Adrenal gland (tissue), 12 donors: Measurements from ENCODE around the gene MTAP. TPM values are rescaled to one million over a fixed set of nuclear protein-coding genes. Genes with fewer than 3 reads are reported as not detected.

Source experiments
- DNase-seq, 7 donors: peaks; one replicate each; pipeline ENCODE4 v3.0.0-alpha.2; 2019 to 2020
- H3K27ac ChIP-seq, 5 donors: fragments of 200-600 bp; sonication (generic) in 4 of 5; 1 replicate in 3 of 5; 2 replicates in 2 of 5; pipeline versions ENCODE4 v1.5.1 to v1.8.0; 2016 to 2020; ENCODE audit warnings: mild to moderate bottlenecking in 1 of 5
- H3K27me3 ChIP-seq: fragments of 200-600 bp; 2 replicates; pipeline ENCODE4 v1.8.0; 2021
- H3K36me3 ChIP-seq, 2 donors: fragments of 200-600 bp; replicated peaks in 1 of 2; 1 replicate in 1 of 2; 2 replicates in 1 of 2; pipeline versions ENCODE4 v1.5.1 to v1.8.0; 2018 to 2022
- H3K4me1 ChIP-seq, 2 donors: fragments of 200-600 bp; replicated peaks in 1 of 2; 1 replicate in 1 of 2; 2 replicates in 1 of 2; pipeline versions ENCODE4 v1.5.1 to v1.8.0; 2018 to 2021
- H3K4me3 ChIP-seq, 4 donors: fragments of 200-600 bp; sonication (generic) in 3 of 4; one replicate each; pipeline ENCODE4 v1.5.1; 2016 to 2018
- H3K9me3 ChIP-seq, 3 donors: fragments of 200-600 bp; sonication (generic) in 1 of 3; replicated peaks in 1 of 3; 1 replicate in 2 of 3; 2 replicates in 1 of 3; pipeline versions ENCODE4 v1.5.1 to v1.8.0; 2016 to 2021
- POLR2A ChIP-seq, 2 donors: fragments of 450-650 bp; IDR thresholded peaks; one replicate each; pipeline ENCODE4 v1.6.1; 2017; ENCODE audit warnings: antibody characterized with exemption in 2 of 2, mild to moderate bottlenecking in 2 of 2, moderate library complexity in 1 of 2
- WGBS, 4 donors: extraction: QIAGEN DNeasy Blood & Tissue Kit in 2 of 4; methylation state at CpG; one replicate each; pipeline versions ENCODE4 v1.1.5 to v1.1.7; 2013 to 2017; 5-methylcytosine and 5-hydroxymethylcytosine counted together
- intact Hi-C, 2 donors: fragments of 100-400 bp; cut with DNase I; formaldehyde crosslinking; loops; one replicate each; pipeline versions ENCODE4 v1.14.1 to v1.15.0; 2022 to 2023
- polyA plus RNA-seq, 3 donors: library from polyadenylated mRNA; stranded (reverse); fragments of 200-250 nt in 2 of 3; fragments of 350-450 nt in 1 of 3; fragmentation: Illumina TruSeq in 1 of 3; extraction: RNeasy Lipid Tissue Mini Kit (QIAGEN cat#74804) in 1 of 3; gene quantifications; one replicate each; pipeline ENCODE4 v1.2.3, GENCODE V29; 2013 to 2014
- total RNA-seq, 9 donors: library from RNA; depleted of rRNA in 4 of 9; stranded (reverse); fragments of >200 nt in 4 of 9; fragments of 120-200 nt in 1 of 9; fragmentation: NEBNext Ultra II Directional in 1 of 9; extraction: Animal tissue kit (Norgen Biotek cat#: 25700) in 1 of 9; gene quantifications; one replicate each; pipeline versions ENCODE4 v1.1.0 to v1.2.4, GENCODE V29; 2013 to 2023
- TF ChIP-seq, protein P1 (sequence below), 6 experiments: fragments of 450-650 bp in 4 of 6; fragments of 200-600 bp in 2 of 6; sonication (generic) in 1 of 6; IDR thresholded peaks; 1 replicate in 5 of 6; 2 replicates in 1 of 6; pipeline versions ENCODE4 v1.5.1 to v1.8.0; 2016 to 2021; ENCODE audit warnings: antibody characterized with exemption in 6 of 6, mild to moderate bottlenecking in 2 of 6, moderate library complexity in 1 of 6
- donor health status: healthy with polysubstance abuse.
- donor health status: Bipolar disorder and iron deficiency.
- donor health status: DM: yes; HTN: yes; CAD: no.
- donor health status: DM: no; HTN: no; CAD: no.
- donor health status: DM: no; HTN: no; CAD: no.
- donor health status: DM: yes; HTN: yes; CAD: no.

Gene MTAP
- total and polyA plus RNA-seq, 12 donors = 6.4 to 38.2 (median 21.9) TPM

DNA sequence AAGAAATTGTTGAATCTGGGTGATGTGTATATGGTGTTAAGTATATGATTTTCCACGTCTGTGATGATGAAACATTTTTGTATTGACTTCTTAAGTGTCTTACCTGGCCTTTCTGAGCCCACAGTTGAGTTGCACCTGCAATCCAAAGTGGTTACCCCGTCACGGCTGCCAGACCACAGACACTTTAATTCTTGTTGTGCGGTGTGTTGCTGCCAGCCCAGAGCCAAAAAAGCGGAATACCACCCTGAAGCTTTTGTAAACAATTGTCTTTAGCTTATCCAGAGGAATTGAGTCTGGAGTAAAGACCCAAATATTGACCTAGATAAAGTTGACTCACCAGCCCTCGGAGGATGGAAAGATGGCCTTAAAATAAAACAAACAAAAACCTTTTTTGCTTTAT lies 35.1 kb downstream of the MTAP start:
- no peak for DNase-seq
- H3K27me3 ChIP-seq = no peaks in the 10 kb centered on the region
- H3K4me1 ChIP-seq = peaks cover 0 to 14% of the 10 kb centered on the region in 2 donors
- H3K4me3 ChIP-seq = no peak overlapping the region
- intact Hi-C loops = no loop called here
- peaks cover 0 to 28% of the 10 kb centered on the region in 2 donors for H3K36me3 ChIP-seq
- H3K9me3 ChIP-seq = no peaks in the 10 kb centered on the region
- whole genome bisulfite sequencing, 4 donors = 90 to 95% (median 94%) methylated on average over 6 of the region's 6 CpGs
- no peak overlapping the region for H3K27ac ChIP-seq
- TF ChIP-seq POLR2A (IDR thresholded peaks at IDR 0.05) = no peak
- TF ChIP-seq, protein P1, sequence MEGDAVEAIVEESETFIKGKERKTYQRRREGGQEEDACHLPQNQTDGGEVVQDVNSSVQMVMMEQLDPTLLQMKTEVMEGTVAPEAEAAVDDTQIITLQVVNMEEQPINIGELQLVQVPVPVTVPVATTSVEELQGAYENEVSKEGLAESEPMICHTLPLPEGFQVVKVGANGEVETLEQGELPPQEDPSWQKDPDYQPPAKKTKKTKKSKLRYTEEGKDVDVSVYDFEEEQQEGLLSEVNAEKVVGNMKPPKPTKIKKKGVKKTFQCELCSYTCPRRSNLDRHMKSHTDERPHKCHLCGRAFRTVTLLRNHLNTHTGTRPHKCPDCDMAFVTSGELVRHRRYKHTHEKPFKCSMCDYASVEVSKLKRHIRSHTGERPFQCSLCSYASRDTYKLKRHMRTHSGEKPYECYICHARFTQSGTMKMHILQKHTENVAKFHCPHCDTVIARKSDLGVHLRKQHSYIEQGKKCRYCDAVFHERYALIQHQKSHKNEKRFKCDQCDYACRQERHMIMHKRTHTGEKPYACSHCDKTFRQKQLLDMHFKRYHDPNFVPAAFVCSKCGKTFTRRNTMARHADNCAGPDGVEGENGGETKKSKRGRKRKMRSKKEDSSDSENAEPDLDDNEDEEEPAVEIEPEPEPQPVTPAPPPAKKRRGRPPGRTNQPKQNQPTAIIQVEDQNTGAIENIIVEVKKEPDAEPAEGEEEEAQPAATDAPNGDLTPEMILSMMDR (IDR thresholded peaks at IDR 0.05) = no peak

DNA sequence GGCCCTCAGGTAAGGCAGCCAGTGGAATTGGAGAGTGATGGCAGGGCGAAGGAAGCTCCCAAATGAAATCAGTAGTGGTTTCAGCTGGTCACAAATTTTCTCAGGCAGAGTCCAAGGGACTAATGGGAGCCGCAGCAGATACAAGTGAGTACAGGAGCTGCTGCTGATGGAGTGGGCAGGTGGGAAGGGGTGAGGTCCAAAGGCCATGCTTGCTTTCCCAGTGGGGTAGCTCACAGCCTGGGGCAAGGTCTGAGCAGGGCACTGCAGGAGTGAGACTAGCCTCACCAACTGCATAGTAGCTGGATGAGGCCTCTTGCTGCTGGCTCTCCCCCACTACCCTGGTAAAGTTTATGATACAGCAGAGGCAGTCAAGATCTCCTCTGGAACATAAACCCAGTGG lies 38.2 kb downstream of the MTAP start:
- no peak for DNase-seq
- no peaks in the 10 kb centered on the region for H3K27me3 ChIP-seq
- WGBS, 4 donors = 50 to 100% (median 67%) methylated on average over 2 of the region's 2 CpGs

DNA sequence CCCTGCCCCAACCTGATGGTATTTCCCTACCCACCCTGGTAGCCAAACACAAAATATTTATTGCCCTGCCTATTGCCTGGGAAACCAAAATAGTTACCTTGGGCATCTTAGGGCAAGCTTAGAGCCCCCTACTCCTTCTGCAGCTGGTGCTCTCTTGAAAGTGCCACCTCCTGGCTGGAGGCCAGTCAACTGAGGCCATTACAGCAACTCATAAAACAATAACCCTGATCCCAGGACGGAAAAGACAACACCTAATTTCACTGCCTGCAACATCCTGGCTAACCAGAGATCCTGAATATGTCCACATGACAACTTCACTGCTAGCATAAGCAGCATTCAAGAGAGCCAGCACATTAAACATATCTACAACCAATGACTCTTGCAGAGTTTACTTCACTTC lies 38.7 kb downstream of the MTAP start:
- H3K36me3 ChIP-seq = peaks cover 0 to 28% of the 10 kb centered on the region in 2 donors
- TF ChIP-seq, protein P1 (IDR thresholded peaks at IDR 0.05) = no peak
- no peak for TF ChIP-seq POLR2A (IDR thresholded peaks at IDR 0.05)
- no peak for DNase-seq
- intact Hi-C loops = no loop called here
- no peaks in the 10 kb centered on the region for H3K27me3 ChIP-seq
- WGBS, 4 donors = 90 to 100% (median 94%) methylated on average over 1 of the region's 1 CpG
- no peak overlapping the region for H3K27ac ChIP-seq
- H3K4me3 ChIP-seq = no peak overlapping the region
- H3K9me3 ChIP-seq = no peaks in the 10 kb centered on the region
- peaks cover 0 to 11% of the 10 kb centered on the region in 2 donors for H3K4me1 ChIP-seq

More for the DNA sequence above, 38.2 kb downstream of the MTAP start:
- Histone ChIP-seq H3K4me3 (no peak overlapping the region), H3K9me3 (no peaks in the 10 kb centered on the region), H3K27ac (no peak overlapping the region), H3K36me3 (peaks cover 0 to 28% of the 10 kb centered on the region in 2 donors), H3K4me1 (peaks cover 0 to 14% of the 10 kb centered on the region in 2 donors)
- intact Hi-C loops = no loop called here
- TF ChIP-seq POLR2A (IDR thresholded peaks at IDR 0.05) = no peak
- TF ChIP-seq, protein P1 (IDR thresholded peaks at IDR 0.05) = no peak

GRCh38 chr9:21848615-21849014 lies 46.2 kb downstream of the MTAP start:
- no peaks in the 10 kb centered on the region for H3K27me3 ChIP-seq
- no peak for TF ChIP-seq POLR2A (IDR thresholded peaks at IDR 0.05)
- TF ChIP-seq, protein P1 (IDR thresholded peaks at IDR 0.05) = no peak
- no peak for DNase-seq
- no peak overlapping the region for H3K4me3 ChIP-seq
- no peaks in the 10 kb centered on the region for H3K9me3 ChIP-seq
- H3K4me1 ChIP-seq = no peaks in the 10 kb centered on the region
- no peak overlapping the region for H3K27ac ChIP-seq
- WGBS, 4 donors = 93 to 98% (median 96%) methylated on average over 4 of the region's 4 CpGs
- intact Hi-C loops = no loop called here
- no peaks in the 10 kb centered on the region for H3K36me3 ChIP-seq
